Muscle of arm (tissue), 12 donors: ENCODE measurements around the gene TAAR8. TPM values are rescaled to one million over a fixed set of nuclear protein-coding genes. Genes with fewer than 3 reads are reported as not detected.
"Not testable (repeated sequence)": the region's sequence is repeated elsewhere in the genome, so short reads cannot be mapped to it uniquely, and the experiment has no call there.

Source experiments
- DNase-seq: peaks from one replicate; pipeline ENCODE4 v3.0.0-alpha.2; 2013
- polyA plus RNA-seq, 12 donors: library from polyadenylated mRNA; unstranded; fragments of 120-200 nt; gene quantifications; one replicate each; pipeline ENCODE4 v1.2.1, GENCODE V29; 2013; ENCODE audit not compliant: insufficient read length in 12 of 12

The TAAR8 gene
- polyA plus RNA-seq, 12 donors = not detected

DNA sequence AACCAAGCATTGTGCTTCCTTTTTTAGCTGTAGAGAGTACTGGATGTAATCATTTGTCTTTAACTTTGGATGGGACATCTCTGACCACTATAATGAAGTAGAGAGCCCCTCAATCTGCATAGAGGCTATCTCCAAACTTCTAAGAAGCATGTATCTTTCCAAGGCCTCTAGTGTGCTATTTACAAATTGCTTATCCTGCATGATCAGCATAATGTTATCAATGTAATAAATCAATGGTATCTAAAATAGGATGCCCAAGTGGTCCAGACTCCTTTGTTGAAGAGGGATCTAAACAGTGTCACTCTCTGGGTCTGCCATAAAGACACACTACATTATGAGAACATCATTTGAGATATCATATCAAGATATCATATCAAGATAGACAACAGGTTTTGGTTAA is 7.6 kb upstream of the TAAR8 start:
- DNase-seq = no peak

DNA sequence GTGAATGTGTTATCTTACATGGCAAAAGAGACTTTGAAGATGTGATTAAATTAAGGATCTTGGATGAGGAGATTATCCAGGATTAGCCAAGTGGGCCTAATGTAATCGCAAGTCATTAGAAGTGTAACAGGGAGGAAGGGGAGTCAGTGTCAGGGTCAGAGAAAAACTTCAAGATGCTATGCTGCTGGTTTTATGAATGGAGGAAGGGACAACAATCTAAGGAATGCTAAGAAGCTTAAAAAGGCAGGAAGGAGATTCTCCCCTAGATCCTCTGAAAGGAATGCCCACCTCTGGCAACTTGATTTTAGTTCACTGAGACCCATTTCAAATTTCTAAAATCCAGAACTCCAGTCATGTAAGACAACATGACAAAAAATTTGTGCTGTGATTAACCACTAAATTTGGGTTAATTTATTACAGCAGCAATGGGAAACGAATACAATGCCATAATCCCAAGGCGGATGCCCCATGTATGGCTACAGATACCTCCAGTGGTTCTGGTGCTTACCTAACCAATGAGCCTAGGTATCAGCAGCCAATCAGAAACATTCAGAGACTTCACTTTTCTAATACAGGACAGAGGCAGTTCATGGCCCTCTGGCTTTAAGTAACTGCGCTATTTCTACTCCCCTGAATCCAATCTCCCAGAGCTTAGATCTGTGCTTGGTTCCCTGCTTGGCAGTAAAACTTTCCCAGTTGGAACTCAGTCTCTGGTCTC is 3.6 kb upstream of the TAAR8 start:
- DNase-seq = no peak

DNA sequence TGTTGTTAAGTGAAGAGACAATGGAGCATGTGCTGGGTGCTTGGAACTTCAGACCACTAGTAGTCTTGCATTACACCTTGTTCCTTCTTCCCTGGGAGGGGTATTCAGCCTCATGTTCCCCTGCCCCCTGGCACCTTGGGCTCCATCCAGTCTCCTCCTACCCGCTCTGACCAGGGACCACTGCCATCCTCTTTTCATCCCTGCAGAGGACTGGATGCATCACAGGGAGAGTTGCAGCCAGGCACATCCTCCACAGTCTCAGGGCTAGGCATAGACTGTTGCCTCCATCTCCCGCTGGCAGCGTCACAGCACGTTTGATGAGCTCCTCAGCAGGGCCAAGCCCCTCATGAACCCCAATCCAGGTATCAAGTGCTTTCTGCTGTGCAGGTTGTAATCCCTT is 1.3 kb upstream of the TAAR8 start:
- DNase-seq = no peak

DNA sequence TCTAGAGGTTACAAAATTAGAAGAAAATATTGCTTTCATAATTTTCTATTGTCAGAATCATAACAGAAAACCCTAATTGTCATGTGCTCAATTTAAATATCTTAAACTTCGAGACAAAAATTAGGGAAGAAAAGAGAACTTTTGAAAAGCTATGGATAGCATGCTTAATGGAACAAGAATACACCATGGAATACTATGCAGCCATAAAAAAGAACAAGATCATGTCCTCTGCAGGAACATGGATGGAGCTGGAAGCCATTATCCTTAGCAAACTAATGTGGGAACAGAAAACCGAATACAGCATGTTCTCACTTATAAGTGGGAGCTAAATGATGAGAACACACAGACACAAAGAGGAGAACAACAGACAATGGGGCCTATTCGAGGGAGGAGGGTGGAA is 7.6 kb downstream of the TAAR8 start:
- not testable (repeated sequence) for DNase-seq

DNA sequence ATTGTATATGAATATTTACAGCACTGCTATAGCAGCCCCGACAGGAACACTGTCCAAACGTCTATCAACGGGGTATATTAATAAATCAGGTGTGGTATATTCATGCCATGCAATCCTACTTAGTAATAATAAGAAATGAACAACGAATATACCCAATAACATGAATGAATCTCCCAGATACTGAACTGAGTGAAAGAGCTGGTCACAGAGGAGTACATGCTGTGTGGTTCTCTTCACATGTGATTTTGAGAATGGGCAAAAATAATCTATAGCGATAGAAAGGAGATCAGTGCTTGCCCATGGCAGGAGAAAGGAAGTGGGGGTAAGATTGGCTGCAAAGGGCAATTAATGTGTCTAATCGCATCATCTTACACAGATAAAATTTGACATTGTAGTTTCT is 13.9 kb downstream of the TAAR8 start:
- DNase-seq = no peak

DNA sequence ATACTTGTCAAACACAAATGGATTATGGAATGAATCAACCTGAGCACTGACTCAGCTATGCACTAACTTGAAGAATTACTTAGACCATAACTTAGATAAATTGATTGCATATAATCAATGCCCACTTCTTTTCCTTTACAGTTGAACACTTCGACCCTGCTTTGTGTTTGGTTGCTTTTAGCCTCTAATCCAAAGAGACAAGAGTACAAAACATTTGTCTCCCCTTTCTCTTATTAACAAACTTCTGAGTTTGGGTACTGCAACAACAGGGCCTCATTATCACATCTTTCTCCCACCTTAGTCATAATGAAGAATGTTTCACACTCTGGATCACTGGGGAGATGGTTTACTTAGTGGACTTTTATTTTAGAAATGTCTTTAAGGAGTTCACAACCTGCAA is 15.1 kb downstream of the TAAR8 start:
- DNase-seq = no peak

DNA sequence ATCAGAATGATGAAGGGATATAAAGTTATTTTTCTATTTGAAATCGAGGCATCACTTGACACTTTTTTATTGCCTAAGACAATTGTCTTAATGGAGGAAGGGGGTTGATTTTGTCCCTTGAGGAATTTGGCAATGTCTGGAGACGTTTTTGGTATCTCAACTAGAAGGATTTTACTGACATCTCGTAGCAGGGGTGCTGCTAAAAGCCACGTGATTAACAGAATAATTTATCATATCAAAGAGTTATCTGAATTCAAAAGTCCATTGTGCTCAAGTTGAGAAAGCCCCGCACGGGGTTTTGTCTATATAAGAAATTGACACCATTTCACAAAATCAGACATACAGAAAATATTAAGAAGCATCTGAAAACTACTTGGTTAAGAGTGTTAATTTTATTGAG is 16.1 kb downstream of the TAAR8 start:
- no peak for DNase-seq

DNA sequence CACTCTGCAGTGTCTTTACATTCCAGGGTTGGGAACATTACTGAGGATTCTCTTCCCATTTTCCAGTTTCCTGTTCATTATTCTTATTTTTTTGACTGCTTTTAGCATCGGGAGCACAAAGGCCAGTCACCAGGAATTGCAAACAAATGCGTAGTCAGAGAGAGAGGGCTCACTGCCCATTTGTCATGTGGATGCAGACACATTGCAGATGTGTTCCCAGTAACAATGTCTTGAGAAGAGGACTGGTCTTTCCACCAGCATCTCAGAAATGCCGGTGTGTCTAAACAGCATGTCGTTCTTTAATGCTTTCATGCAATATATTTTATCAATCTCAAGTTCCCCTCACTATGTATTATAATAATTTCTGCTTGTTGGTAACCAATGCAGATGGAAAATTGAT is 16.7 kb downstream of the TAAR8 start:
- DNase-seq = no peak

DNA sequence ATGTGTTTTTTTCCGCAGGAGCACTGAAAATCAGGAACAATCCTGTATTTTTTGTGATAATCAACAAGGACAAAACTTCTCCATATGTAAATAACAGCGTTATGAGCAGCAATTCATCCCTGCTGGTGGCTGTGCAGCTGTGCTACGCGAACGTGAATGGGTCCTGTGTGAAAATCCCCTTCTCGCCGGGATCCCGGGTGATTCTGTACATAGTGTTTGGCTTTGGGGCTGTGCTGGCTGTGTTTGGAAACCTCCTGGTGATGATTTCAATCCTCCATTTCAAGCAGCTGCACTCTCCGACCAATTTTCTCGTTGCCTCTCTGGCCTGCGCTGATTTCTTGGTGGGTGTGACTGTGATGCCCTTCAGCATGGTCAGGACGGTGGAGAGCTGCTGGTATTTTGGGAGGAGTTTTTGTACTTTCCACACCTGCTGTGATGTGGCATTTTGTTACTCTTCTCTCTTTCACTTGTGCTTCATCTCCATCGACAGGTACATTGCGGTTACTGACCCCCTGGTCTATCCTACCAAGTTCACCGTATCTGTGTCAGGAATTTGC is 17.8 kb downstream of the TAAR8 start, which contains the start of gene TAAR6:
Gene TAAR6 (plus strand): TSS at position 102 of the 557 bp plus-strand sequence. CDS start 0 bp downstream, at position 102.
- DNase-seq = no peak

DNA sequence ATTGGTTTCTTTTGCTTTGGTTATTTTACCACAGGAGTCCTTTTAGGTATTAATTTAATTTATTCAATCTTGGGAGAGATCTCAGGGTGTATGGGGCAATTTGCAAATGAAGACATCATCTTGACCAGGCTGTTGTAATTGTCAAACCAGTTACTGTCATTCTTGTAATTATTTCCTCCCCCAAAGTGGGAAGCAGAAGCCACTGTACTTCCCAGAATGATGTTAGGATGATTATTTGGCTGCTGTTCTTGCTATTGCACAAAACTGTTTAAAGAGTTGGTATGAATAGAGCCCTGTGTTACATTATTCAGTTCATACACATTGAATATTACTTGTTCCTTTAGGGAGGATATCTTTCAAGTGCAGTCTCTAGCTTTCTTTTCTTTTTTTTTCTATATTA is 19.3 kb downstream of the TAAR8 start:
- no peak for DNase-seq

DNA sequence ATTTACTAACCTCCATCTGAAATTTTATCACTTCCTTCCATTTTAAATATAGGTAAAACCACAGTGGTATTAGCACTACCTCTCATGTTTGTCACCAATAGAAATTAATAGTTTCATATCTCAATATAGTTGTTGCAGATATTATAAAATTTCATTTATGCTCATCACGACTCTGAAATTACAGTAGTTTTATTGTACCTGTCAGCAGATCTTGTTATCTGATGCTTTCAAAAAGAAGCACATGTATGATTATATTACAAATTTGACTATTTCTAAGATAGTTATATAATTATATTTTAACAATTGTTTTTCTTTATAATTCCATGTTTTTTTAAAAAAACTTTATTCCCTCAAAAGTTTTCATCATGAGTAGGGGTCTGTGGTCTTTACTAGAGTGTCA is 32.2 kb downstream of the TAAR8 start:
- DNase-seq = no peak

DNA sequence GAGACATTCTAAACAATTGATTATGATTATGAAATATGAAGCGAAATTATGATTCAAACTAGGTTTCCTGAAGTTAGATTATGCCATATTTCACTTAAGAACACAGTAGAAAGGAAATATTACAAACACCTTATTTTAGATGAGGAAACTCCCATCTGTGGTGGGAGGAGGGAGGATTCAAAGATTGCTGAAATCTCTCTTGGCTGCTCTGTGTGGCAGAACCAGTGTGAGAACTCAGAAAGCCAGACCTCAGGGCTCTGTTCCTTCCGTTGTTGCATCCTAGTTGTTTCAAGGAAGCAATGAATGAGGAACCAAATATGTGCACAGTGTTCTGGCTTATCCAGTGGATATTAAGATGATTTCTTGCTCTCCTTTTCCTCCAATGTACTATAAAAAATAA is 35.0 kb downstream of the TAAR8 start:
- DNase-seq = no peak

DNA sequence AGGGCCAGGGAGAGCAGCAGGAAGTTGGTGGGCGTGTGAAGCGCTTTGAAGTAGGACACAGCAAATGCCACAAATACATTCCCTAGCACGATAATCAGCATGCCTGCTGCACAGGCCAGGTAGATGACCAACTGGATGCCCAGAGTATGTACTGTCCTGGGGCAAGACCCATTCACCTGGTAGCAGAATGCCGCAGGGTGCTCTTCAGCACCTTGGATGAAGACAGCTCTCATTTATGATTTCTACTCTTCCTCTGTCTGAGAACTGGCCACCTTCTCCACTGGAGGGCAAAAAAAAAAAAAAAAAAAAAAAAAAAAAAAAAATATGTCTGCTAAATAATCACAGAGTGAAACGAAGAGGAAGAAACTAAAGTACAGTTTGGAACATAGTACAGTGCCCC is 37.0 kb downstream of the TAAR8 start, which contains the start of gene TAAR5:
Gene TAAR5 (minus strand): TSS at position 288 of the 400 bp plus-strand sequence. CDS start 55 bp downstream, at position 233.
- DNase-seq = no peak

DNA sequence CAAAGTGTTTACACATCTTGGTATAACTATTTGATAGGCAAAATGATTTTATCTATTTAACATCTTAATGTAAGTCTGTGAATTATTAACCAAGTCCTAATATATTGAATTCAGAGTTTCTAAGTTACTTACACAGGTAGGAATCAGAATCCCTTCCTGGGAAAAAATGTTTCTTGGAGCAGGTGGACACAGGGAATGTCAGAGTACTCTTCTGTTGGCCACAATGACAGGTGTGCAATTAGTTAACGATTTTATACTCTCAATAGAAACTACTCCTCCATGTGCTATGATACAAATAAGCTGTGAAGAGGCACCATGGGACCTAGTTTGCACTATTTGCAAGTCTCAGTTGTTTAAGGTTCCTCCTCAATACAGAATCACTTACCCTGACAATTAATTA is 37.9 kb downstream of the TAAR8 start:
- DNase-seq = no peak

DNA sequence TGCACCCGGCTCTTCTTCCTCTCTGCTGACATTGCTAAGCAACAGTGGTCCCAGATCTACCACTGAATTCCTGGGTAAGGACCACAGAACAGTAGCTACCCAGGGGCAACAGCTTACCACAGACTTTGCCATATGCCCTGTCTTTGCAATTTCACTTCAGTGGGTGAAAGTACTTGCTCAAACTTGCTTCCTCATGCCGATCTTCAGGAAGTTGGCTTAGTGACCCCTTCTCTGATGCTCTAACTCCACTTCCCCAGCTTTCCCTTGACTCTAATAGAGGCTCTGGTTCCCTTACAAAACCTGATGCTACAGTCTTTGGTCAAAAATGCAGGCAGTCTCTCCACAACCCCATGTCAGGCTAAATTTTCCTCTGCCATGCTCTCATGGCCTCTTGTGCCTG is 40.4 kb downstream of the TAAR8 start:
- no peak for DNase-seq

DNA sequence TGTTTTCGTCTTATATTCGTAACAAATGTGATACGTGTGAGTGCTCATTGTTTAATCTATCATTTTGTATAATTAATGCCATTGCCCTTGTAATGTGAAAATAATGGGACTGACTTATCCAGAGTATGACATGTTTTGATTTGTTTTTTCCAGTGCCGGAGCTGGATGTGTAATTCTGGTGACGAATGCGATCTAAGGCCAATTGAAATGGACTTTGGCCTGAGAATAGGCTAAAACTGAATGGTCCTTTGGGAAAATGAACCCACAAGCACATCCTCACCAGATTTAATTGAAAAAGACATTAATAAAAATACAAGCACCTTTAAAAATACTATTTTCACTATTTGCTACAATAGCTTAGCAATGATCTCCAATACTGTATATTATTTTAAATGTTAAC is 43.7 kb downstream of the TAAR8 start:
- no peak for DNase-seq

DNA sequence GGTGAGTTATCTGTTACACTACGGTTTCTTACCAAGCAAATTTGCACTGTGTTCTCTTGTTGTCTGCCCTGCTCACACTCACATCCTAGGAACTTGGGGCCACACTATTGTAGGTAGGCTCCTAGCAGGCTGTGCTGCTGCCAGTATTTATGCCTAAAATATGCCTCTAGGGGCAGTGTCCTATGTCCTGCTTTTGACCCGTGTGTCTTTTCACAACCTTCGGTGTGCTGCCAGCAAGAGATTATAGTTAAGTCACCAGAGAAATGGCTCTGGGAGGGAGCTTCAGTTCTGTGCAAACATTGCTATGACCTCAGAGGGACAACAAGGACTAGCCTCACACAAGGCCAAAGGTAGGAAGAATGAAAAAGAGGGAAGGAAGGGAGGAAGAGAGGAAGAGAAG is 46.0 kb downstream of the TAAR8 start:
- DNase-seq = no peak

DNA sequence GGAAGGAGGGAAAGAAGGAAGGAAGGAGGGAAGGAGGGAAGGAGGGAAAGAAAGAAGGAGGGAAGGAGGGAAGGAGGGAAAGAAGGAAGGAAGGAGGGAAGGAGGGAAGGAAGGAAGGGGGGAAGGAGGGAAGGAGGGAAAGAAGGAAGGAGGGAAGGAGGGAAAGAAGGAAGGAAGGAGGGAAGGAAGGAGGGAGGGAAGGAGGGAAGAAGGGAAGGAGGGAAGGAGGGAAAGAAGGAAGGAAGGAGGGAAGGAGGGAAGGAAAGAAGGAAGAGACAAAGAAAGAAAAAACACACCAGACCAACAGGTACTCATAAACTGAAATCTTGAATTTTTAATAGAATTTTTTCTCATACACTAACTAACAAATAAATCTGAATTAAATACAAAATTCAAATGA is 48.4 kb downstream of the TAAR8 start:
- not testable (repeated sequence) for DNase-seq

Other genes with a start within 250 kb of the TAAR8 start
- gene MOXD1, start 151.2 kb upstream of the TAAR8 start, polyA plus RNA-seq = 10 to 100 TPM in 2 of 12 donors, 1 to 10 TPM in 9, not detected in 1; 1.9 to 17.0 (median 5.7) TPM
- 10 to 100 TPM in 11 of 12 donors, not detected in 1; 14.9 to 46.2 (median 42.1) TPM for gene STX7, start 39.6 kb upstream of the TAAR8 start, polyA plus RNA-seq
- not detected for gene TAAR9, start 14.4 kb upstream of the TAAR8 start, polyA plus RNA-seq
- gene TAAR6, start 17.6 kb downstream of the TAAR8 start, polyA plus RNA-seq = not detected
- not detected for gene TAAR5, start 37.1 kb downstream of the TAAR8 start, polyA plus RNA-seq
- not detected for gene TAAR2, start 71.6 kb downstream of the TAAR8 start, polyA plus RNA-seq
- gene TAAR1, start 106.5 kb downstream of the TAAR8 start, polyA plus RNA-seq = not detected
- gene VNN1, start 161.4 kb downstream of the TAAR8 start, polyA plus RNA-seq = under 1 TPM in 10 of 12 donors, not detected in 2; 0.11 to 0.65 (median 0.31) TPM
- gene VNN2, start 205.2 kb downstream of the TAAR8 start, polyA plus RNA-seq = 1 to 10 TPM in 2 of 12 donors, under 1 TPM in 8, not detected in 2; 0.11 to 2.4 (median 0.50) TPM
- 10 to 100 TPM in 7 of 12 donors, 1 to 10 TPM in 4, not detected in 1; 7.5 to 14.1 (median 11.0) TPM for gene SLC18B1, start 246.0 kb downstream of the TAAR8 start, polyA plus RNA-seq